Activated CD8-positive, alpha-beta T cell treated with anti-CD3 and anti-CD28 coated beads for 36 hours (primary cell): Measurements from ENCODE around the gene TRPM6. TPM values are rescaled to one million over a fixed set of nuclear protein-coding genes. Genes with fewer than 3 reads are reported as not detected.

Experiments used
- ATAC-seq: fragments of 200-7000 bp; cut with Tn5 transposase; one replicate; pipeline ENCODE4 v1.10.0; 2021; ENCODE audit warnings: mild to moderate bottlenecking, moderate library complexity
- CTCF ChIA-PET: fragments of 350-600 bp; sonication (Branson Sonifier 250); formaldehyde crosslinking; loops from one replicate; lab custom pipeline; 2021; ENCODE audit warnings: antibody characterized with exemption; lab: Charles Lee
- POLR2A ChIA-PET: fragments of 350-600 bp; sonication (Branson Sonifier 250); formaldehyde crosslinking; loops from one replicate; lab custom pipeline; 2021; ENCODE audit warnings: antibody characterized with exemption; lab: Charles Lee
- DNase-seq: peaks from one replicate; pipeline ENCODE4 v3.0.0-alpha.2; 2020
- H3K27ac Mint-ChIP-seq: one replicate; pipeline ENCODE4 v1.8.0; 2021; ENCODE audit warnings: mild to moderate bottlenecking, mixed read lengths
- H3K27me3 Mint-ChIP-seq: one replicate; pipeline ENCODE4 v1.8.0; 2021; ENCODE audit warnings: mixed read lengths
- H3K36me3 Mint-ChIP-seq: one replicate; pipeline ENCODE4 v1.8.0; 2021; ENCODE audit warnings: low read depth, mixed read lengths
- H3K4me1 Mint-ChIP-seq: one replicate; pipeline ENCODE4 v1.8.0; 2021; ENCODE audit warnings: low read depth, mixed read lengths
- H3K4me3 Mint-ChIP-seq: one replicate; pipeline ENCODE4 v1.8.0; 2021; ENCODE audit warnings: mild to moderate bottlenecking, moderate library complexity, mixed read lengths
- H3K9me3 Mint-ChIP-seq: one replicate; pipeline ENCODE4 v1.8.0; 2021; ENCODE audit warnings: mixed read lengths
- intact Hi-C: fragments of 100-400 bp; cut with micrococcal nuclease; formaldehyde crosslinking; loops from one replicate; pipeline ENCODE4 v1.10.0; 2022
- total RNA-seq, 2 experiments: library from RNA; stranded (reverse); gene quantifications; one replicate each; pipeline ENCODE4 v1.2.3, GENCODE V29; 2021
- TF ChIP-seq, protein P1 (sequence below): fragments of 200-600 bp; IDR thresholded peaks from one replicate; pipeline ENCODE4 v1.8.0; 2022; ENCODE audit warnings: antibody characterized with exemption, mild to moderate bottlenecking

The TRPM6 gene
- total RNA-seq, 2 experiments from 2014 or later = not detected

DNA sequence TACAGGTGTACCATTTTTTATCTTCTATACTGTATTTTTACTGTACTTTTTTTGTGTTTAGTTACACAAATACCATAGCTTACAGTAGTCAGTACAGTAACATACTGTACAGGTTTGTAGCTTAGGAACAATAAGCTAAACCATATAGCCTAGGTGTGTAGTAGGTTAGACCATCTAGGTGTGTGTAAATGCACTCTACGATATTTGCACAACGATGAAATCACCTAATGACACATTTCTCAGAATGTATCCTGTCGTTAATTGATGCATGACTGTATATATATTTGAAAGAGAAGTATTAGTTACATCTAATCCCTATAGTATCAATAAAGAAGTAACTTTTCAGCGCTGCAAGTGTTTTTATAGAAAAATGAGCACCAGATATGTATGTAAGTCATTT lies 138.8 kb downstream of the TRPM6 start:
- CTCF ChIA-PET = no interaction called here
- H3K9me3 Mint-ChIP-seq = no peaks in the 10 kb centered on the region

DNA sequence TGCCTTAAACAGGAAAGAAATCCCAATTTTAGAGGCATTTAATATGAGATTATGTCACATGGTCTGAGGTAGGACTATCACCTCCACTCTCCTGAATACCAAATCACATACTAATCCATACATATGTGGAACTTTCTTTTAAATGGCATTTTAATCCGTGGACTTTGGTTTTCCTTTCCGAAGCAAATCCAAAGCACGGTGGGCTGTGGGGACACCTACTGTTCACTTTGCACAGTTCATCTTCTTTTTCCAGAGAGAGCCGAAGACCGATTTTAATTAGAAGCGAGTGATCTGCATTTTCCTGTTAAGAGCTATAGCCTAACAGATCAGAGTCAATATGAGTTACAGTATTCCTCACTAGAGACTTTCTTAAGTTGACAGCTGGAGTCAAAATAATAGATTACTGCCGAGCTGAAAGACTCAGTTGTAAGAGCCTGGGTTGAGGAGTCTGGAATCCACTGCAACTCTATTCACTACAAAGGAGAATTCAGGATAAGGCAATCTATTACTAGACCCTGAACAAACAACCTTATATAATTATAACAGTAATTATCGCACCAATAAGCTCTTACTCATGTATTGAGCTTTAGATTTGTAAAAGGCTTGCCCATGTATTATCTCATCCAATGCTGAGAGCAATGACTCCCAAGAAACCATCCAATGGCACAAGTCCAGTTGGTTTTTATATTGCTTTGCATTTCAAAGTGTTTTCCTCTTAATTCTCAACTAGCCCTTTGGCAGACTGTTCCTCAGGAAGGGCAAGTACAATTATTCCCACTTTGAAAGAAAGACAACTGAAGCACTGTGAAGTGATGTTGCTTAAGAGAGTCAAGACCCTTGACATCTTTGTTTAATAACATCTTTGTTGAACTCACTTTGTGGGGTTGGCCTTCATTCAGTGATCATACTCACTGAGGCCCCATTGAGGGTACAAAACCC lies 144.7 kb downstream of the TRPM6 start:
- no peaks in the 10 kb centered on the region for H3K9me3 Mint-ChIP-seq
- ATAC-seq = no peak
- no peaks in the 10 kb centered on the region for H3K36me3 Mint-ChIP-seq
- no peak overlapping the region for H3K4me3 Mint-ChIP-seq
- peaks cover 17% of the 10 kb centered on the region for H3K27me3 Mint-ChIP-seq
- H3K4me1 Mint-ChIP-seq = no peaks in the 10 kb centered on the region
- no peak overlapping the region for H3K27ac Mint-ChIP-seq
- CTCF ChIA-PET = interaction anchor here (0.6 to 2.2 kb wide), 14 partner anchors 8 to 270 kb away, joined by 3 to 8 read pairs (median 4); no protein-coding TSS in a partner anchor
- DNase-seq = peak; percentile 41
- TF ChIP-seq, protein P1, sequence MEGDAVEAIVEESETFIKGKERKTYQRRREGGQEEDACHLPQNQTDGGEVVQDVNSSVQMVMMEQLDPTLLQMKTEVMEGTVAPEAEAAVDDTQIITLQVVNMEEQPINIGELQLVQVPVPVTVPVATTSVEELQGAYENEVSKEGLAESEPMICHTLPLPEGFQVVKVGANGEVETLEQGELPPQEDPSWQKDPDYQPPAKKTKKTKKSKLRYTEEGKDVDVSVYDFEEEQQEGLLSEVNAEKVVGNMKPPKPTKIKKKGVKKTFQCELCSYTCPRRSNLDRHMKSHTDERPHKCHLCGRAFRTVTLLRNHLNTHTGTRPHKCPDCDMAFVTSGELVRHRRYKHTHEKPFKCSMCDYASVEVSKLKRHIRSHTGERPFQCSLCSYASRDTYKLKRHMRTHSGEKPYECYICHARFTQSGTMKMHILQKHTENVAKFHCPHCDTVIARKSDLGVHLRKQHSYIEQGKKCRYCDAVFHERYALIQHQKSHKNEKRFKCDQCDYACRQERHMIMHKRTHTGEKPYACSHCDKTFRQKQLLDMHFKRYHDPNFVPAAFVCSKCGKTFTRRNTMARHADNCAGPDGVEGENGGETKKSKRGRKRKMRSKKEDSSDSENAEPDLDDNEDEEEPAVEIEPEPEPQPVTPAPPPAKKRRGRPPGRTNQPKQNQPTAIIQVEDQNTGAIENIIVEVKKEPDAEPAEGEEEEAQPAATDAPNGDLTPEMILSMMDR = peak; percentile 69
- POLR2A ChIA-PET = no interaction called here
- intact Hi-C loops = loop anchor here (10.0 kb wide), 1 partner anchor 148 kb away; no protein-coding TSS in a partner anchor

More for the DNA sequence above, 138.8 kb downstream of the TRPM6 start:
- H3K27me3 Mint-ChIP-seq = peaks cover 13% of the 10 kb centered on the region
- H3K27ac Mint-ChIP-seq = no peak overlapping the region
- POLR2A ChIA-PET = no interaction called here
- ATAC-seq (no peak), DNase-seq (no peak)
- intact Hi-C loops = loop anchor here (10.0 kb wide), 1 partner anchor 154 kb away; no protein-coding TSS in a partner anchor
- TF ChIP-seq, protein P1 = no peak
- H3K4me3 Mint-ChIP-seq = no peak overlapping the region
- H3K4me1 Mint-ChIP-seq = no peaks in the 10 kb centered on the region
- no peaks in the 10 kb centered on the region for H3K36me3 Mint-ChIP-seq

DNA sequence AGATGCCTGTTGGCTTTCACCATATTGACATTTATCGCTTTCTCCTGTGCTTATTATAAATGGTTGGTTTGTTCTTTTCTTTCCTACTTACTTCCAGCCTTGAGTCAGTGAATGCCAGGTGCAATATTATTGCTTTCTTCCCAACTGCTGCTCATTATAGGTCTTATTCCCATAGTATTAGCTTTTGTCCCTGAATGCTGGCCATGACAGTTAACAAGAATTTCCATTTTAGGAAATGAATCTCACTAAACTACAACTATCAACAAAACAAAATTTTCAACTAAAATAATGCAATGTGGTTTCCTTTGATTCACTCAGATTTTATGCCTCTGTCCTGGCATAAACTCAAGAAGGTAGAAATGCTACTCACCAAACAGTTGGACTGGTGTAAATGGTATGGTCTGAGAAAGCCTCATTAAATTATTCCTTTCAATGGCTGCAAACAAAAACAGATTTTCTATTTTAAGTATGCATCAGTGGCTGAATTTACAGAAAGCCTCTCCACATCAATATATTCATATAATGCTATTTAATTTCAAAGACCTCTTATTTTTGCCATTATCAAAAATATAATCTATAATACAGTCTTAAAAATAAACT lies 145.4 kb downstream of the TRPM6 start:
- CTCF ChIA-PET = interaction anchor here (0.9 to 2.2 kb wide), 2 partner anchors 10 to 17 kb away, joined by 5 to 8 read pairs; no protein-coding TSS in a partner anchor
- POLR2A ChIA-PET = no interaction called here
- intact Hi-C loops = loop anchor here (10.0 kb wide), 1 partner anchor 147 kb away; no protein-coding TSS in a partner anchor
- H3K9me3 Mint-ChIP-seq = no peaks in the 10 kb centered on the region
- H3K27me3 Mint-ChIP-seq = peaks cover 17% of the 10 kb centered on the region
- no peak for ATAC-seq
- TF ChIP-seq, protein P1 = no peak
- no peak for DNase-seq
- H3K27ac Mint-ChIP-seq = no peak overlapping the region
- H3K36me3 Mint-ChIP-seq = no peaks in the 10 kb centered on the region
- no peak overlapping the region for H3K4me3 Mint-ChIP-seq
- H3K4me1 Mint-ChIP-seq = no peaks in the 10 kb centered on the region

DNA sequence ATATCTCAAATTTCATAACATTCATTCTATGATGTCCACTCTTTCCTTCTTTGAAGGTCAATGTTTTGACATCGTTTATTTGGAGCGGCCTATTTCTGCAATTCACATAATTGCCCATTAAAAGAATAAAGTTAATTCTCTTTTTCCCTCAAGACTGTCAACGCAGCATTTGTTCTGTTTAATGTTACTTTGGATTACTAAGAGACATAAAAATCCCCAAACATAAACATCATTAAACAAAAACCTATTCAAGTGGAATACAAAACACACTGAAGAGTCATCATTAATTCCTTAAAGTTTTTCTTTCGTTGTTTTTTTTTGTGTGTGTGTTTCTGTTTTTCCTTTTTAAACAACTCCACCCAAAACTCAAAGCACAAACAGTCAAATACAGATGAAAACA lies 151.1 kb downstream of the TRPM6 start:
- ChIA-PET CTCF (interaction anchor here (1.5 kb wide), 1 partner anchor 37 kb away, joined by 4 read pairs; no protein-coding TSS in a partner anchor), POLR2A (no interaction called here)
- TF ChIP-seq, protein P1 = no peak
- no peaks in the 10 kb centered on the region for H3K4me1 Mint-ChIP-seq
- no peak overlapping the region for H3K4me3 Mint-ChIP-seq
- H3K36me3 Mint-ChIP-seq = no peaks in the 10 kb centered on the region
- intact Hi-C loops = no loop called here
- H3K9me3 Mint-ChIP-seq = no peaks in the 10 kb centered on the region
- ATAC-seq (no peak), DNase-seq (no peak)
- H3K27ac Mint-ChIP-seq = no peak overlapping the region
- peaks cover 4% of the 10 kb centered on the region for H3K27me3 Mint-ChIP-seq
